GM18861 (cell line): ENCODE measurements around the gene CRY1.

Source experiments
- ATAC-seq: cut with Tn5 transposase; IDR thresholded peaks from one replicate; pipeline ENCODE4 v1.9.1; 2021; ENCODE audit not compliant: unreplicated experiment

The CRY1 gene

GRCh38 chr12:107093417-107094182, at the start of gene CRY1:
Gene CRY1, minus strand, starts transcription at chr12:107093549. Its CDS starts 588 bp downstream, at chr12:107092961.
- no peak for ATAC-seq

DNA sequence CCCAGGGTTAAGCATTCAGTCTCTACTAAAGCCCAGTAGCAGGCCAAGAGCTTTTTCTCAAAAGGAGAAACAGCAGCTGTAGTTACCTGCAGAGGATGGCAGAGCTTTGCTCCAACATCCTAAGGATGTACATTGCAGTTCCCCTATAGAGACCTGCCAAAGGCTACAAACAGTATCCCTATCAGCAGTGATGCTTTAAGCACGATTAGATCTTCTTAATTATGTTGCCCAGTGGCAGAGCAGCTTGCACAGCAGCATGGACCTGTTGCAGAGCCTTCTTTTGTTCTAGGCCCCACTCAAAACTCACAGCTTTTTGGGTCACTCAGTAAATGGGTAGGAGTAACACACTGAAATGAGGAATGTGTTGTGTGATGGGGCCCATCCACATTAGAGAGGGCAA, 46.4 kb upstream of the CRY1 start:
- no peak for ATAC-seq

- ATAC-seq = no peak
These were observed 45.6 kb upstream of the CRY1 start for GRCh38 chr12:107138990-107139389.

DNA sequence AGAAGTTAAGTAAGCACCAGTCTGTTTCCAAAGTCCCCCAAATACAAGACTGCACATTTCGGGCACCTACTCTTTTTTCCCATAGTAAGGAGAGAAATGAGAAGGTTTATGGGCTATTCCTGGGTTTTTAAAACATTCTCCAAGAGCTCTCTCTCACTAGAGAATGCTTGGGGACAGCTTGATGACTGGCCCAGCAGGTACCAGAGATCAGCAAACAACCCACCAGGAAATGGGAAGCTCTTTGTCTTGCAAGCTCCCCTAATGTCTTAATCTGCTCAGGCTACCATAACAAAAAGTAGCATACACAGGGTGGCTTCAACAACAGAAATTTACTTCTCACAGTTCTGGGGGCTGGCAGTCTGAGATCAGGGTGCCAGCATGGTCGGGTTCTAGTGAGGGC, 41.8 kb upstream of the CRY1 start:
- ATAC-seq = no peak

DNA sequence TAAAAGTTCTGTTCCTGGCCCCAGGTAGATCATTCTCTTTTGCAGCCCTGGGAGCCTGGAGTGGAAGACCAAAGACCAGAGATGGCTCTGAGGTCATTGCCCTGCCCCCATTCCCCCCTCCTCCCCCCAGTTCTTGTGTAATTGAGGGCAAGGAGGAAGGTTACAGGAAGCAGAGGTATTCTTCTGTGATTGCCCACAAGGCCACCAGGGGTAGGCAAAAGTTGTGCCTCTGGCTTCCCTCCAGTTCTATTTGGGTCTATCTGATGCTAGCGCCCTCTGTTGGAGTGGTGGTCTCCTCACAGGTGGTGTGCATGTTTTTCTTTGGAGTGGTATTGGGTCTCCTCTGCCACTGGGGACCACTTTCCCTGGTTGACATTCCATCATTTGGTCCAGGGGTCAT, 41.2 kb upstream of the CRY1 start:
- no peak for ATAC-seq

DNA sequence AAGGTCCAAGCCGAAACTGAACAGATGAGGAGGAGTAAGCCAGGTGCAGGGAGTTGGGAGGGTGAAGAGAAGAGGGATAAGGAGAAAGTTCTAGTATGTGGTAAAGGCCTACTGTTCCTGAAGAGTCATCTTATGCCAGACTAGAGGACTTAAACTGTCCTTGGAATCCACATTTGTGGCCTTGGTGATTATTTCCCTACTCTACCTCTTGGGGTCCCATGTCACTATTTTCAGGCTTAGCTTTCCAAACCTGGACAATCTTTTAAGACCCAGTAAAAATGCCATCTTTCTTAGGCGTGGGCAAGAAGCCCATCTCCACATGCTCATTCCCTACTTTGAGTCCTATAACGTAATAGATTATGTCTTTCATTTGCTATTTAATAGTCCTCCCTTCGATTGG, 40.1 kb upstream of the CRY1 start:
- no peak for ATAC-seq

DNA sequence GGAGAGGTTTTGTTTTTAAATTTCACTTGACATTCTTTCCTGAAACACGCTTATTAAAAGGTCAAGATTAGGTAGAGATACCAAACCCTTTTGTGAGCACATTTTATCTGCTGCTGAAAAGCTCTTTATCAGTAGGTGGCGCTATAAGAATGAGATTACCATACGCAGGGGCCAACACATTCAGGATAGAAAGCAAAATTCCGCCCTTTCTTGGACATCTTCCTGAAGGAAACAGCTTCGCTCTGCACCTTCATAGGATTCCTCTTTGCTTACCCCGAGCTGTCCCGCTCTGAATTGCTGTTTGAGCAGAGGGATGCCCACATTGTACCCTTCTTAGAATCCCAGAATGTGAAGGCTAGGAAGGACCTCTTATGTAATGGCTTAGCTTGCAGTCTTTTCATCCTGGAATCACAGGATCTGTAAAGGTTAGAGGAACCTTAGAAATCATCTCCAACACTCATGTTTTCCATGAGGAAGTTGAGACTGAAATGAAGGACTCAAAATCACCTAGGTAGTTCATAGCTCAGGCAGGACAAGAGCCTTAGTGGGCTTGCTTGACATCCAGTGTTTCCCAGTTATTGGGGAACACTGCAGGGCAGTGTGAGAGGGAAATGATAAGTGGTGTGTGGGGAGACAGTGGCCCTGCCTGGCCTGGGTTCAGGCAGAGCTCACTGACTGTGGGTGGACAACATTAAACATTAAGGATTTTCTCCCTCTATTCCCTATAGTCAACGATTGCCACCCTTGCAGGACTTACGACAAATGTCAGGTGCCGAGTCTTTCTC, 38.7 kb upstream of the CRY1 start:
- ATAC-seq = no peak

DNA sequence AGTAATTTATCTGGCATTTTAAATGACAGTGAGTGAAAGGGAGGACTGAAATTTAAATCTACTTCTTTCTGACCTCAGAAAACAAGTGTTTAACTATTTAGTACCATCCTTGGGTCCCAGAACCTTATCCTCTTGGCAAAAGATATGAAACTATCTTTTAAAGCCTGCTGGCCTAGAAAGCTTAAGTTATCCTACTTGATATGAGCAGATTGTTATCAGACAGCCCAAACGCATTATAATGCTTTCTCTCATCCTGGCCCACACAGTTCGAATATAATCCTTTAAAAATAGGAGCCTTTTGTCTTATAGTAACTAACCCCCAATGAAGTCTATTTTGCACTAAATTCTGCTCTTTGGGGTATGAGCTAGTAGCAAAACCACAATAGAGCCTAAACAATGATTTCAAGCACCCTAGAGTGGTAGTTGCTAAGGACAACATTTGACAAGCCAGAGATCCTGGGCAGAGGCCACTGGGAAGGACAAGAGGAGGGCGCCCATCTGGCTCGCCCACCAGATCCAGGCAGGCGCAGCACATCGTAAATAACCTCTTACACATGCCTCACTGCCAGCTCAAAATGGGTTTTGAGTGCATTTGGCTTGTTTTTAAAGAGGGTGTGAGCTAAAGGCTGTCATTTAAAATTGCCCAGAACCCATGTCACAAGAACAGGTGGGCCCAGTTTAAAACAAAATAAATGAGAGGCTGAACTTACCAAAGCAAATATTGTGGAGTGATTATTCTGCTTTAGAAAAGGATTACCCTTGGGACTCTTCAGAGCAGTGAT, 37.7 kb upstream of the CRY1 start:
- no peak for ATAC-seq

- no peak for ATAC-seq
These were observed 36.1 kb upstream of the CRY1 start for GRCh38 chr12:107129315-107129930.

- no peak for ATAC-seq
These were observed 34.4 kb upstream of the CRY1 start for GRCh38 chr12:107127482-107128430.

DNA sequence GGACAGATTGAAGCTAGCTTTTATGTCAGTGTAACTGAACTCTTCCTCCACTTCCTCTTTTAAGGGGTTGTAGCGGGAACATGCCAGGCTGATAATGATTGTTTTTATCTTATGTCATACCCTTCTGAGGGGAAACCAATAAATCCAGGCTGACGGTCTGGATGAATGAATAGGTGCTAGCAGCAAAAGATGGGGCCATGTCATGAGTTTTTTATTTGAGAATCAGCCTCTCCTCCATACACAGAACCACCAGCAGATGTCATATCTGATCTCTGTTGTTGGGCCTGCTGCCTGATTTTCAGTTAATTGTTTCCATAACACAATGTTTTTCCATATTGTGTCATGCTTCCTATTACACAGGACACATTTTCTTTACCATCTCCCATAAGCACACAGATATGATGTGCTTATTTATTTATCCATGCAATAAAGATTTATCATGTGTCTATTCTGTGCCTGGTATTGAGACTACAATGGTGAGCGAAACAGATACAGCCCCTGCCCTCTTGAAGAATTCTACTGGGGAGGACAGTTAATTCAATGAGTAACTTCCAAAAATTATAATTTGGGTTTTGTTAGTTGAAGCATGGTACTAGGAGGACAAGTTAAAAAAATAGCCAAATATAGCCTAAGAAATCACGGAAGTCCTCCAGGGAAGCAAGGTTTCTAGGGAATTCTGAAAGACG, 33.6 kb upstream of the CRY1 start:
- ATAC-seq = no peak

GRCh38 chr12:107125833-107126232, 32.5 kb upstream of the CRY1 start:
- ATAC-seq = no peak

DNA sequence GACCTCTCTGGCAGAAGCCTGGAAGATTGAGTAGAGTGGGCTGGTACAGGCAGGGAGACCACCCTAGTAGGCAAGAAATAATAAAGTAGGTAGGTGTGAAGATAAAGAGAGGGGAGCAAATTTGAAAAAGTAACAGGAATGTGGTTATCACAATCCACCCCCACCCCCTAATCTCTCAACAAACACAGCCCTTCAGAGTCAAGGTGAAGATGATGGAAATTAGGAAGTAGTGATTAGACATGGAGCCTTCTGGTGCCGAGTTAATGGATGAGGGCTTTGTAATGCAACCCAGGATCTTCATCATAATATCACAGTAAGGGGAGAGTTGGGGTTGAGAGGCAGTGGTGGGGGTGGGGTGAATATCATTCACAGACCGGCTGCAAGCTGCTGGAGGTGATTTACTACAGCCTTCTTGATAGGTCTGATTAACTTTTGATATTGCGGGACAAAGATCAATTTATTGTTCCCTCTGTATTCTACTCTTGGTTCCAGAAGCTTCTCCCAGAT, 29.2 kb upstream of the CRY1 start:
- ATAC-seq = no peak

- no peak for ATAC-seq
These were observed 25.7 kb upstream of the CRY1 start for GRCh38 chr12:107119091-107119490.

GRCh38 chr12:107118624-107119023, 25.3 kb upstream of the CRY1 start:
- no peak for ATAC-seq

DNA sequence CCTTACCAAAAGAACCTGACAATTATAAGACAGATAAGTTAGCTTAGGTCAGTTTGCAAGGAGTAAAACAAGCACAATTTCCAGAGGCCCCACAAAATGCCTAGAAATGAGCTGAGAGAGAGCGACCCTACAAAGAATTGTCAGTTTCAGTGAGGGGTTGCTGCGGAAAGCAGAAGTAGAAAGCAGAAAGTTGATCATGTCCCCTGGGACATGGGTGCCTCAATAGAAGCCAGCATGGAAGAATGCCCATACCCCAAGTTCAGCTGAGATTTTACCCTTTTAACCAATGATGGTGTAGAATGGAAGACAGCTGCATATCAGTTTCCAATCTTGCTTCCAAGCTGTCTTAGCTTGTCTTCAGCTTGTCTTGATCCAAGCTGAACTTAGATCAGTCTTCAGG, 21.8 kb upstream of the CRY1 start:
- ATAC-seq = no peak

GRCh38 chr12:107111314-107111713, 18.0 kb upstream of the CRY1 start:
- ATAC-seq = no peak

GRCh38 chr12:107109726-107110719, 16.7 kb upstream of the CRY1 start:
- no peak for ATAC-seq
